ENCODE data around the gene HPN. TPM values are rescaled to one million over a fixed set of nuclear protein-coding genes. Genes with fewer than 3 reads are reported as not detected.

Gene HPN
- total RNA-seq, 1 donor from 2014 or later = 0.30 TPM

DNA sequence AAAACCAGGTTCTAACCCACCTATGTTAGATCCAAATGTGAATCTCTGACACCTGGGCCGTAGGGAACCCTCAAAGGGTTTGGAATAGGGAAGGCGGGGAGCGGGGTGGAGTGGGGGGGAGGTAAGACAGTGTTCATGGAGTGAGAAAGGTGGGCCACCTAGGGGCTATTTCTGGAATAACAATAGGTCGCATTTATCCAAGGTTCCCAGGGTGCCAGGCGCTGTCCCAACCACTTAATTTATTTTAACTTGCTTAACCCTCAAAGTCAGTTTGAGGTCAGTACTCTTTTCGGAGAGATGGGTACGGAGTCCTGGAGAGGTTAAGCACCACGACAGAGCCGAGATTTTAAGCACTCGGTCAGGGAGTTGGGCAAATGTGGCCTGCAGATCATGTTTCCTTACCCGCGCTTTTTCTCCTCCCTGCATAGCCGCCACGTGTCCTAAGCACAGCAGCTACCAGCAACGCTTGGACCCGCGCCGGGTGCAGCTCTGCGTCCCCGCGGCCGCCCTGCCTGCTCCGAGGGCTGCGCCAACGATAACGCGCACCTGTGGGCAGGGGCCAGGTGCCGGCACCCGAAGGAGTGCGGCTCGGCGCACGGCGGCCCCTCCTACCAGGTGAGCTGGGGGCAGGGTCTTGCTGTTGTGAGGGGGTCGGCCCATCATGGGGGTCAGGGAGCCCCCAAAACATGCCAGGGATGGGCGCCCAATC is 49.1 kb downstream of the HPN start:
- H3K4me3 ChIP-seq = no peak overlapping the region
- TF ChIP-seq EZH2phosphoT487 (IDR thresholded peaks at IDR 0.05) (no peak), CTCF (IDR thresholded peaks at IDR 0.05) (peak; percentile 65)

GRCh38 chr19:35093430-35093829 is 51.9 kb downstream of the HPN start:
- Histone ChIP-seq H3K79me2 (ENCODE audit: low read depth) (no peaks in the 10 kb centered on the region), H3K4me3 (no peak overlapping the region), H3K4me2 (no peak overlapping the region), H3K4me1 (no peaks in the 10 kb centered on the region), H3K27me3 (peaks cover 8% of the 10 kb centered on the region), H3F3A (ENCODE audit: low read depth) (no peaks in the 10 kb centered on the region), H3K9me3 (ENCODE audit: low read depth) (no peaks in the 10 kb centered on the region), H4K20me1 (ENCODE audit: low read depth) (no peaks in the 10 kb centered on the region), H3K9ac (no peak overlapping the region), H3K27ac (no peak overlapping the region), H3K36me3 (no peaks in the 10 kb centered on the region), H2AFZ (replicated peaks) (no peak overlapping the region)
- H3K27ac Mint-ChIP-seq = no peak overlapping the region
- DNase-seq (ENCODE audit: low spot score) = no peak
- peaks cover 2% of the 10 kb centered on the region for H3K27me3 Mint-ChIP-seq (ENCODE audit: insufficient read depth, low read depth)
- no peaks in the 10 kb centered on the region for H3K36me3 Mint-ChIP-seq
- H3K9me3 Mint-ChIP-seq = no peaks in the 10 kb centered on the region
- no peaks in the 10 kb centered on the region for H3K4me1 Mint-ChIP-seq
- TF ChIP-seq EZH2phosphoT487 (IDR thresholded peaks at IDR 0.05) = no peak
- TF ChIP-seq CTCF (IDR thresholded peaks at IDR 0.05) = no peak
- no peak for TF ChIP-seq EZH2 (IDR thresholded peaks at IDR 0.05)
- no peak overlapping the region for H3K4me3 Mint-ChIP-seq

More for the DNA sequence above, 49.1 kb downstream of the HPN start:
- no peaks in the 10 kb centered on the region for H3K36me3 ChIP-seq
- Mint-ChIP-seq H3K9me3 (no peaks in the 10 kb centered on the region), H3K27ac (no peak overlapping the region), H3K27me3 (ENCODE audit: insufficient read depth, low read depth) (peaks cover 7% of the 10 kb centered on the region), H3K4me1 (no peaks in the 10 kb centered on the region), H3K36me3 (no peaks in the 10 kb centered on the region), H3K4me3 (no peak overlapping the region)
- H3K27ac ChIP-seq = no peak overlapping the region
- H3K4me2 ChIP-seq = peak overlapping the region; percentile 54
- H3F3A ChIP-seq (ENCODE audit: low read depth) = no peaks in the 10 kb centered on the region
- H3K9ac ChIP-seq = no peak overlapping the region
- H2AFZ ChIP-seq (replicated peaks) = peak overlapping the region; percentile 98
- no peaks in the 10 kb centered on the region for H3K9me3 ChIP-seq (ENCODE audit: low read depth)
- no peaks in the 10 kb centered on the region for H3K4me1 ChIP-seq
- no peaks in the 10 kb centered on the region for H3K79me2 ChIP-seq (ENCODE audit: low read depth)
- peak; percentile 78 for DNase-seq (ENCODE audit: low spot score)
- H4K20me1 ChIP-seq (ENCODE audit: low read depth) = no peaks in the 10 kb centered on the region
- H3K27me3 ChIP-seq = peaks cover 8% of the 10 kb centered on the region

DNA sequence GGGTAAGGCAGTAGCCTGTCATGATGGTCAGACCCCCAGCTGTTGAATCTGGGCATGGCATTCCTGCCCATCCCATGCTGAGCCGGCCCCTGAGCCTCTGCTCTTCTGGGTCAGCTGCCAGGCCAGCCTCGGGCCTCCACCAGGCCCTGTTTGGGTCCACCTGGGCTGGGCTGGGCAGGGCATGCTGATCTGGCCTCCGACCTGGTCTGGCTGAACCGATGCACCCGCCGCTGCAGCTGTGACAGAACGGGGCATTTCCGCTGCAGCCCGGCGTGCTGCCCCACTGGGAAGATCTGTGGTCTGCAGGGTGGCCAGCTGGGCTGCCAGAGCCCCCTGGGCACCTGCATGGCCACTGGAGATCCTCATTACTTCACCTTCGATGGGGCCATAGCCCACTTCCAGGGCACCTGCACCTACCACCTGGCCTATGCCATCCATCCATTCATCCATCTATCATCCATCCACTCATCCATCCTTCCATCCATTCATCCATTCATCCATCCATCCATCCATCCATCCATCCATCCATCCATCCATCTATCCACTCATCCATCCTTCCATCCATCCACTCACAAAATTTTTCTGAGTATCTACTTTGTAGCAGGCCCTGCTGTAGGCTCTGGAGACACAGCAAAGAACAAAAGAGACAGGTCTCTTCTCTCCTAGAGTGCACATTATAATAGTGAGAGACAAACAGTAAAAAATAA is 52.6 kb downstream of the HPN start:
- H3K9ac ChIP-seq = no peak overlapping the region

More for the DNA sequence above, 52.6 kb downstream of the HPN start:
- Histone ChIP-seq H3K9me3 (ENCODE audit: low read depth) (no peaks in the 10 kb centered on the region), H3K27me3 (peaks cover 8% of the 10 kb centered on the region), H3K79me2 (ENCODE audit: low read depth) (no peaks in the 10 kb centered on the region), H3K36me3 (no peaks in the 10 kb centered on the region), H3F3A (ENCODE audit: low read depth) (no peaks in the 10 kb centered on the region), H3K4me3 (no peak overlapping the region), H3K4me1 (no peaks in the 10 kb centered on the region), H3K27ac (no peak overlapping the region), H2AFZ (replicated peaks) (no peak overlapping the region), H4K20me1 (ENCODE audit: low read depth) (no peaks in the 10 kb centered on the region), H3K4me2 (no peak overlapping the region)
- Mint-ChIP-seq H3K36me3 (no peaks in the 10 kb centered on the region), H3K9me3 (no peaks in the 10 kb centered on the region), H3K4me1 (no peaks in the 10 kb centered on the region), H3K4me3 (no peak overlapping the region), H3K27me3 (ENCODE audit: insufficient read depth, low read depth) (peaks cover 6% of the 10 kb centered on the region), H3K27ac (peak overlapping the region; percentile 1)
- no peak for TF ChIP-seq CTCF (IDR thresholded peaks at IDR 0.05)
- no peak for TF ChIP-seq EZH2phosphoT487 (IDR thresholded peaks at IDR 0.05)
- no peak for TF ChIP-seq EZH2 (IDR thresholded peaks at IDR 0.05)
- no peak for DNase-seq (ENCODE audit: low spot score)

All from neural progenitor cell (in vitro differentiated cells).